ACC112 (cell line): Measurements from ENCODE around the gene HPS4.

Source experiments
- H2AFZ ChIP-seq: fragments of 200-600 bp; sonication (generic); one replicate; pipeline ENCODE4 v1.6.0; 2017; ENCODE audit warnings: antibody characterized with exemption, low read length; ENCODE audit not compliant: unreplicated experiment
- H3K27ac ChIP-seq: fragments of 200-600 bp; sonication (generic); 2 replicates; pipeline ENCODE4 v1.5.1; 2014; ENCODE audit warnings: low read depth, mild to moderate bottlenecking, antibody characterized with exemption, low read length, moderate library complexity
- H3K27me3 ChIP-seq: fragments of 200-600 bp; sonication (generic); 2 replicates; pipeline ENCODE4 v1.6.1; 2014; ENCODE audit warnings: mild to moderate bottlenecking, antibody characterized with exemption, low read length, moderate library complexity, mixed read lengths; ENCODE audit not compliant: insufficient read depth
- H3K36me3 ChIP-seq: fragments of 200-600 bp; sonication (generic); 2 replicates; pipeline ENCODE4 v1.6.1; 2016; ENCODE audit warnings: mild to moderate bottlenecking, antibody characterized with exemption, low read length, moderate library complexity, mixed read lengths; ENCODE audit not compliant: insufficient read depth
- H3K4me1 ChIP-seq: fragments of 200-600 bp; sonication (generic); one replicate; pipeline ENCODE4 v1.6.1; 2016; ENCODE audit warnings: low read length, mixed read lengths; ENCODE audit not compliant: insufficient read depth, unreplicated experiment, control insufficient read depth
- H3K4me3 ChIP-seq: fragments of 200-600 bp; sonication (generic); 2 replicates; pipeline ENCODE4 v1.5.1; 2014; ENCODE audit warnings: mild to moderate bottlenecking, low read depth, low read length
- H3K79me2 ChIP-seq: fragments of 200-600 bp; sonication (generic); one replicate; pipeline ENCODE4 v1.6.0; 2016; ENCODE audit warnings: low read length; ENCODE audit not compliant: control insufficient read depth, unreplicated experiment, insufficient read depth

The HPS4 gene

DNA sequence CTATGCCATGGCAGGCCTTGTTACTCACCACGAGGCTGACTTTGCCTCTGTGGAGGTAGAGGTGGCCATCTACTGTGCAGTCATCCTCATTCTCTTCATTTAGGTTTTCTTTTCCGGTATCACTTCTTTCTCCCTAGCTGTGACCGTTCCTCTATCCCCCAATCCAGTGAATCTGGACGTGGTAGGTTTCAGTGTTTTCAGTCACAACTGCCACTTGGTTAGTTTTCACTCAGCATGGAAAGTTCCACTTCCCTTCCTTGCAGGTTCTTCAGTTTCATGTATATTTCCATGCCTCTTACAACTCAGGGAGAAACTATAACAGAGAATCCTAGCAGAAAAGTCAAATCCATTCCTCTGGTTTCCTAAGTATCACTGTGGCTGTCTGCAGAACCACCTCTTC is 1.9 kb downstream of the HPS4 start:
- Histone ChIP-seq H3K79me2 (peaks cover 25% of the 10 kb centered on the region), H3K27me3 (no peaks in the 10 kb centered on the region), H3K4me1 (peaks cover 8% of the 10 kb centered on the region), H3K27ac (no peak overlapping the region), H3K36me3 (peaks cover 5% of the 10 kb centered on the region), H2AFZ (no peak overlapping the region), H3K4me3 (no peak overlapping the region)

DNA sequence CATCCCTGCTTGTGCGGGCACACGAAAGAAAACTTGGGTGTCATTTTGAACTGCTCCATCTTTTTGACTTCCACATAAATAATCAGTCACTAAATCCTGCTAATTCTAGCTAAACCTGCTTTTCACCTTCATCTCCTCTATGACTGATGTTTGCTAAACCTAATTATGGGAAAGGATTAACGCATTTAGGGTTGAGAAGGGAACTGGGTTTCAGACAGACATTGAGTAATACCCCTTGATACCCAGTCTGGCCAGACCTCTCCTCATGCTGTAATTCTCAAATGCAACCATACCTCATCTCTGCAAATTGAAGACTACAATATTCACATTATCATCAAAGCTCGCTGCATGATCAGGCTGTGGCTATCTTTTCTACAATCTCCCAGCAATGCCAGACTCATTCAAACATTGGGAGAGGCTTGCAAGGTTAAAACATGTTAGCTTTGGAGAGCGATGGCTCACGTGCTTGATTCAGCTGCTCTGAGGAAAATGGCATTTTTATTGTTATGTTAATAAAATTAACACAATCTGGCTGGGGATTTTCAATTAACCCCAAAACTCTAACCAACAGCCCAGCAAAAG is 2.4 kb downstream of the HPS4 start:
- H3K4me3 ChIP-seq = no peak overlapping the region
- H3K36me3 ChIP-seq = peaks cover 5% of the 10 kb centered on the region
- no peak overlapping the region for H3K27ac ChIP-seq
- H3K27me3 ChIP-seq = no peaks in the 10 kb centered on the region
- H3K79me2 ChIP-seq = peaks cover 25% of the 10 kb centered on the region
- H3K4me1 ChIP-seq = peaks cover 8% of the 10 kb centered on the region
- H2AFZ ChIP-seq = no peak overlapping the region

DNA sequence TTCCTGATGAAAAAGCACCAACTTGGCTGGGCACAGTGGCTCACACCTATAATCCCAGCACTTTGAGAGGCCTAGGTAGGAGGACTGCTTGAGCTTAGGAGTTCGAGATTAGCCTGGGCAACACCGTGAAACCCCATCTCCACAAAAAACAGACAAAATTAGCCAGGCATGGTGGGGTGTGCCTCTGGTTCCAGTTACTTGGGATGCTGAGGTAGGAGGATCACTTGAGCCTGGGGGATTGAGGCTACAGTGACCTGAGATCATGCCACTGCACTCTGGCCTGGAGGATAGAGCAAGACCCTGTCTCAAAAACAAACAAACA is 3.0 kb downstream of the HPS4 start:
- no peak overlapping the region for H3K4me3 ChIP-seq
- H3K27ac ChIP-seq = no peak overlapping the region
- H3K27me3 ChIP-seq = no peaks in the 10 kb centered on the region
- peaks cover 8% of the 10 kb centered on the region for H3K4me1 ChIP-seq
- H2AFZ ChIP-seq = no peak overlapping the region
- peaks cover 20% of the 10 kb centered on the region for H3K79me2 ChIP-seq
- peaks cover 5% of the 10 kb centered on the region for H3K36me3 ChIP-seq

DNA sequence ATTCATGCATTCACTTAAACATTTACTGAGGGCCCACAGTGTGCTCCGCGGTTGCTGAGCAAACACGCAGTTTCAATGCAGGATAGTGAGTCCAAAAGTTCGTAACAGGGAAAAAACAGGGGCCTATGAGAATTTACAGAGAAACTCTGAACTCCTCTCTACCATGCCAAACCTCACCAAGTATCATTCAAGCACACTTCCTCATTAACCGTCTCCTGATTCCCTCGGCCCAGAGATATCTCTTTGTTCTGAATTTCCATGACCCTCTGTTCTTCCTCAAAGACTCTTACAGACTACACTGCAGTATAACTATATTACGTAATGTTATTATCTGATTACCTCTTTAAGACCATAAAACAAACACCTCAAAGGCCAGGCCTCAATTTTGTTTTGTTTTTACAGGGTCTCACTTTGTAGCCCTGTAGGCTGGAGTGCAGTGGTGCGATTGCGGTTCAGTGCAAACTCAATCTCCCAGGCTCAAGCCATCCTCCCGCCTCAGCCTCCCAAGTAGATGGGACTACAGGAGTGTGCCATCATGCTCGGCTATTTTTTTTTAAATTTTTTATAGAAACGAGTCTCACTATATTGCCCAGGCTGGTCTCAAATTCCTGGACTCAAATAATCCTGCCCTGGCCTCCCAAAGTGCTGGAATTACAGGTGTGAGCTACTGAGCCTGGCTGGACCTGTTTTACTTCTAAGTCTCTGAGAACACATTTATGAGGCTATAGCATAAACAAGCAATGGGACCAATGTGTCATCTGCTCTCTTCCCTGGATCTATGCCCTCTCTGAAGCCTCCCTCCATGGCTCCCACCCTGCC is 3.6 kb downstream of the HPS4 start:
- no peak overlapping the region for H2AFZ ChIP-seq
- H3K27ac ChIP-seq = no peak overlapping the region
- H3K4me1 ChIP-seq = peaks cover 8% of the 10 kb centered on the region
- H3K79me2 ChIP-seq = peaks cover 20% of the 10 kb centered on the region
- 0 out of 2 replicates have a peak overlapping the region, but pooled peaks have one; percentile 32 for H3K4me3 ChIP-seq
- H3K36me3 ChIP-seq = peaks cover 5% of the 10 kb centered on the region
- H3K27me3 ChIP-seq = no peaks in the 10 kb centered on the region

DNA sequence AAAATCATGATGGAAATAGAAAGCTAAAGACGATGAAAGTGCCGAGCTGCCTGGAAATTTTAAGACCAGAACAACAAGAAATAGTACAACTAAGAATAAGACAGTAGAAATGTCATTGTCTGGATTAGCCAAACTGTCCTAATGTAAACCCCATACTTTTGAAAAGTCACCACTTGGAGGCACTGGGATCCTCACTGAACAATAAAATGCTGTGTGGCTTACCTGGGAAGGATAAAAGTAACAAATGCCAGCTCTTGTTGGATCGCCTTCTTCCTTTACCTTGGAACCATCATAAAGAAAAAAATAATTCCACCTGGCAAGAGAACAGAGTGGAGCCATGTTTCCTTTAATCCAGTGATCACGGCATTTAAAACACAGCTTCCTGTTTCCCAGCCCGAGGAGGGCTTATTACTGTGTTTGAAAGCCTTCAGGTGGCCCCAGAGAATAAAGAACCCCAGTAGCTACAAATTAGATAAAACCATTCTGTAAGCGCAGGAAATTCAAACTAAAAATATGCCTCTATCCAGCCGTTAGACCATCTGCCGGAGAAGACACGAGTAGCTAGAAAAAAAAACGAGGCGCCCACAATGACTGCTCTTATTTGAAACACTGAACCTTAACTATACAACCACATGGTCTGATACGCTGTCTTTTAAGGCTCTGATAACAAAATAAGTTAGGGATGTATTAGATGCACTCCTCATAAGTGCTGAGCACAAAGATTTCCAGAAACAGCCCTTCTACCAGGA is 4.4 kb downstream of the HPS4 start:
- H3K79me2 ChIP-seq = peaks cover 17% of the 10 kb centered on the region
- no peak overlapping the region for H2AFZ ChIP-seq

DNA sequence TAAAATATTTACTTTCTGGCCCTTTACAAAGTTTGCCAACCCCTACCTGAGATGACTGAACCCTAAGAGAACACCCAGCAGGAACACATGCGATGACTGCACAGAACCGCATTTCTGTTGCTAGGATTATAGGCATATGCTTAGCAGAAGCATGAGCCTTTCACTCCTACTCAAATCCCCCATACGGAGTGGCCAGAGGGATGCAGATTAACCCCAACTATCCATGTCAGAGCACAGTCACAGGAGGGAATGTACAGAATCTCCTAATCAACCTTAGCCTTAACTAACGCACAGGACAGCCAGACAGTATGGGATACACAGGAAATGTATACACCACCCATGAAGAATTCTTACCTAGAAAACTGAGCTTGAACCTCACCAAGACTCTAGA is 6.2 kb downstream of the HPS4 start:
- Histone ChIP-seq H3K36me3 (peaks cover 5% of the 10 kb centered on the region), H3K27ac (no peak overlapping the region), H3K27me3 (no peaks in the 10 kb centered on the region), H3K4me3 (no peak overlapping the region), H3K4me1 (no peaks in the 10 kb centered on the region), H2AFZ (no peak overlapping the region), H3K79me2 (peaks cover 10% of the 10 kb centered on the region)

More for the DNA sequence above, 4.4 kb downstream of the HPS4 start:
- Histone ChIP-seq H3K36me3 (peaks cover 5% of the 10 kb centered on the region), H3K4me3 (0 out of 2 replicates have a peak overlapping the region, but pooled peaks have one; percentile 32), H3K27me3 (no peaks in the 10 kb centered on the region), H3K4me1 (peaks cover 5% of the 10 kb centered on the region), H3K27ac (no peak overlapping the region)

DNA sequence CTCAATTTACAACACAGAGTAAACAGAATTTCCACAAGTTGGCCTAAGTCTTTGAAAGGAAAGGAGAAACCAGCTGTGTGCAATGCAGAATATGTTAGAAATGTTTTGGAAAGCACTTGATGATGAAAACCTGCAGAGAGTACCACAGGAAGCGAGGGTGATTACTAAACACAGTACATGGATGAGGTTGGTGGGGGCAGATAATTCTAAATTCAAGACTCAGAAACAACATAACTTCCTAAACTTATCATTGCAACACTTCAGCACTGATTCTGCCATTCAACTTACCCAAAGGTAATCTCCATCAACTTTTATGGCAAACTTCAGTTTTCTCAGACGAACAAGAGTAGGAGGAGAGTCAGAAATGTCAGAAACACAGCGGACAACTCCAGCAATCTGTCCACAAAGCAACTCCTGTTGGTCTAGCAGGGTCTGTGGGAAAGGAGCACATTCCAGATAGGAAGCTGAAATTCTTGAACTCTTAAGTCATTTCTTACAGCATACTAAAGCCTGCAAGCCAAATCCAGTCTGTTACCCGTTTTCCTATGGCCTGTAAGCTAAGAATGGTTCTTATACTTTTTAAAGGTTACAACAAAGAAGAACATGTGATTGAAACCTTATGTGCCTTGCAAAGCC is 6.8 kb downstream of the HPS4 start:
- peaks cover 8% of the 10 kb centered on the region for H3K79me2 ChIP-seq
- H3K36me3 ChIP-seq = peaks cover 5% of the 10 kb centered on the region
- H3K27me3 ChIP-seq = no peaks in the 10 kb centered on the region
- no peak overlapping the region for H2AFZ ChIP-seq
- no peak overlapping the region for H3K4me3 ChIP-seq
- H3K27ac ChIP-seq = no peak overlapping the region
- peaks cover 2% of the 10 kb centered on the region for H3K4me1 ChIP-seq

DNA sequence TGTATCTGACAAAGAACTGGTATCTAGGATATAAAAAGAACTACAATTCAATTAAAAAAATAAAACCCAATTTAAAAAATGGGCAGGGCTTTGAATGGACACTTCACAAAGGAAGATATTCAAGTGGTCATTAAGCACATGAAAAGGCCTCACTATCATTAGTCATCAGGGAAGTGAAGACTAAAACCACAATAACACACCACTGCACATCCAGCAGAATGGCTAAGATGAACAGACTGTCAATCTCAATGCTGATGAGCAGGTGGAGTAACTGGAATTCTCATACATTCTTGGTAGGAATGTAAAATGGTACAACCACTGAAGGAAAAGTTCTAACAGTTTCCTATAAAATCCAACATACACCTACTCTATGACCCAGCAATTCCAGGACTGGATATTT is 8.9 kb downstream of the HPS4 start:
- Histone ChIP-seq H3K27me3 (no peaks in the 10 kb centered on the region), H3K27ac (no peak overlapping the region), H3K79me2 (peaks cover 2% of the 10 kb centered on the region), H3K4me1 (peaks cover 12% of the 10 kb centered on the region), H3K4me3 (no peak overlapping the region), H3K36me3 (peaks cover 5% of the 10 kb centered on the region; the same call in 1 of the 2 replicates), H2AFZ (no peak overlapping the region)

DNA sequence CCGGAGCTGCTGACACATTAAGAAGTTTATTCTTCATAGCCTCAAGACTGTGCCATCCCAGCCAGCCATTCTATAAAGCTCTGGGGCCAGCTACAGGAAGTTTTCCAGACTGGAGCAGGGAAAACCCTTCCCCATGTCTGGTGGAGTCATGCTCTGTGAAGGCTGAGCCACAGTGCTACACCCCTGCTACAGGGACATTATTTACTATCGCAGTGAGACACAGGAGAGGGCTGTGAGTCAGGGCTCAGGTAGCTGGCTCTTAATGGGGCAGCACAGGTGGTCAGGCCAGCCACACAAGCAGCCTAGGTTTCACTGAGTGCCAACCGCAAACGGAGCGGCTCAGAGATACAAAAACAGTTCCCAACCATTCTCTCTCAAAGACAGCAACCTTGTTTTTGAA is 12.1 kb downstream of the HPS4 start:
- Histone ChIP-seq H3K4me3 (no peak overlapping the region), H2AFZ (no peak overlapping the region), H3K79me2 (peaks cover 2% of the 10 kb centered on the region), H3K36me3 (0 out of 2 replicates have a peak, but pooled peaks cover 5% of the 10 kb centered on the region), H3K27me3 (no peaks in the 10 kb centered on the region), H3K27ac (peak overlapping the region; percentile 42; the same call in 1 of the 2 replicates), H3K4me1 (peaks cover 12% of the 10 kb centered on the region)

DNA sequence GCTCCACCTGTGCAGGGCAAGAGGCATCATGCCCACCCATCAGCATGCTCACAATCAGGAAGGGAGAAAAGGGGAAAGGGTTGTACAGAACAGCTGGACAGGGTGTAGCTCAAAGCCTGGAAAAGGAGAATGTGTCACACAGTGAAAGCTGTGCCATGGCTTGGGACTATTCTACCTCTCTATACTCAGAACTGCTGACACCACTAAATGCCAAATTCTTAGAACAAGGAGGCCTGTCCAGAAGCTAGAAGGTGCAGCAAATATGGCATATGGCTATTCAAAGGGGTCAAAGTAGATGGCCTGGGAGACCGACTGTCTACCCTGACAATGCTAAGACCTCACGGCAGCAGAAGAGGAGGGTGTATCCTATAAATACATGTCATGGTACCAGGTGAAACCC is 12.8 kb downstream of the HPS4 start:
- H2AFZ ChIP-seq = no peak overlapping the region
- 0 out of 2 replicates have a peak, but pooled peaks cover 5% of the 10 kb centered on the region for H3K36me3 ChIP-seq
- peaks cover 2% of the 10 kb centered on the region for H3K79me2 ChIP-seq
- no peaks in the 10 kb centered on the region for H3K27me3 ChIP-seq
- H3K4me3 ChIP-seq = no peak overlapping the region
- peak overlapping the region; percentile 42; the same call in 1 of the 2 replicates for H3K27ac ChIP-seq
- H3K4me1 ChIP-seq = peaks cover 12% of the 10 kb centered on the region
